ENCODE data around the gene RASGRF2.

DNA sequence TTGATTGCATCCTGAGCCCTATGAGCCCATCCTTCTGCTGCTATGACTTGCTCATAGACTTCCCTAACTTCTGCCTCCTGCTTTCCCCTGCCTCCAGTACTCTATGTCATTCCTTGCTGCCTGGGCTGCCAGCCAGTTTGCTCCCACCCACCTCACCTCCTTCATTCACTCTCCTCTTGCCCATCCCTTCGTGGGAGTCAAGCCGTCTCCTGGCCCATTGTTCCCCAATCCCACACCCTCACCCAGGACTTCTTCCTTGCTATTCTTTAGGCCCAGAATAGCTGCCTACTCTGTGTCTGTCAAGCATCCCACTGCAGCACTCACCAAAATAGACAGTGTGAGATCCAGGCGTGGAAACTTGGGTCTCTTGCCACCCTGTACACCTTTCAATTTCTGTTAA is 131.0 kb downstream of the RASGRF2 start:
- TF ChIP-seq, protein P1, sequence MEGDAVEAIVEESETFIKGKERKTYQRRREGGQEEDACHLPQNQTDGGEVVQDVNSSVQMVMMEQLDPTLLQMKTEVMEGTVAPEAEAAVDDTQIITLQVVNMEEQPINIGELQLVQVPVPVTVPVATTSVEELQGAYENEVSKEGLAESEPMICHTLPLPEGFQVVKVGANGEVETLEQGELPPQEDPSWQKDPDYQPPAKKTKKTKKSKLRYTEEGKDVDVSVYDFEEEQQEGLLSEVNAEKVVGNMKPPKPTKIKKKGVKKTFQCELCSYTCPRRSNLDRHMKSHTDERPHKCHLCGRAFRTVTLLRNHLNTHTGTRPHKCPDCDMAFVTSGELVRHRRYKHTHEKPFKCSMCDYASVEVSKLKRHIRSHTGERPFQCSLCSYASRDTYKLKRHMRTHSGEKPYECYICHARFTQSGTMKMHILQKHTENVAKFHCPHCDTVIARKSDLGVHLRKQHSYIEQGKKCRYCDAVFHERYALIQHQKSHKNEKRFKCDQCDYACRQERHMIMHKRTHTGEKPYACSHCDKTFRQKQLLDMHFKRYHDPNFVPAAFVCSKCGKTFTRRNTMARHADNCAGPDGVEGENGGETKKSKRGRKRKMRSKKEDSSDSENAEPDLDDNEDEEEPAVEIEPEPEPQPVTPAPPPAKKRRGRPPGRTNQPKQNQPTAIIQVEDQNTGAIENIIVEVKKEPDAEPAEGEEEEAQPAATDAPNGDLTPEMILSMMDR (IDR thresholded peaks at IDR 0.05; ENCODE audit: low read depth, low read length, poor library complexity, severe bottlenecking): no peak
- TF ChIP-seq EZH2phosphoT487 (IDR thresholded peaks at IDR 0.05; ENCODE audit: borderline replicate concordance, low read length): no peak
